Uterus (tissue), 4 donors: ENCODE data around the gene DMXL1. TPM values are rescaled to one million over a fixed set of nuclear protein-coding genes. Genes with fewer than 3 reads are reported as not detected.

Source experiments
- DNase-seq, 2 donors: peaks; one replicate each; pipeline ENCODE4 v3.0.0-alpha.2; 2019 to 2020
- H3K27ac ChIP-seq, 2 donors: fragments of 200-600 bp; sonication (generic); 1 replicate in 1 of 2; 2 replicates in 1 of 2; pipeline ENCODE4 v1.5.1; 2016 to 2018
- H3K27me3 ChIP-seq, 2 donors: fragments of 200-600 bp; sonication (generic); one replicate each; pipeline ENCODE4 v1.5.1; 2018 to 2019; ENCODE audit warnings: control low read depth in 1 of 2
- H3K36me3 ChIP-seq, 2 donors: fragments of 200-600 bp; sonication (generic); one replicate each; pipeline ENCODE4 v1.5.1; 2019; ENCODE audit warnings: control low read depth in 1 of 2
- H3K4me1 ChIP-seq, 2 donors: fragments of 200-600 bp; sonication (generic); one replicate each; pipeline ENCODE4 v1.5.1; 2018 to 2019; ENCODE audit warnings: control low read depth in 1 of 2
- H3K4me3 ChIP-seq, 2 donors: fragments of 200-600 bp; sonication (generic); 1 replicate in 1 of 2; 2 replicates in 1 of 2; pipeline ENCODE4 v1.5.1; 2018 to 2019; ENCODE audit warnings: mild to moderate bottlenecking in 1 of 2
- H3K9me3 ChIP-seq, 2 donors: fragments of 200-600 bp; sonication (generic); one replicate each; pipeline ENCODE4 v1.5.1; 2019; ENCODE audit warnings: control low read depth in 1 of 2
- POLR2A ChIP-seq, 2 donors: fragments of 450-650 bp; IDR thresholded peaks; one replicate each; pipeline ENCODE4 v1.6.1; 2016; ENCODE audit warnings: antibody characterized with exemption in 2 of 2, mild to moderate bottlenecking in 1 of 2, moderate library complexity in 1 of 2
- intact Hi-C: fragments of 100-400 bp; cut with DNase I; formaldehyde crosslinking; loops from one replicate; pipeline ENCODE4 v1.15.1; 2023; ENCODE audit warnings: low total_unique reads
- total RNA-seq, 4 donors: library from RNA; depleted of rRNA in 3 of 4; stranded (reverse); fragments of >200 nt in 3 of 4; gene quantifications; one replicate each; pipeline versions ENCODE4 v1.1.0 to v1.2.4, GENCODE V29; 2014 to 2023
- TF ChIP-seq, protein P1 (sequence below), 4 experiments: fragments of 200-600 bp in 2 of 4; fragments of 450-650 bp in 2 of 4; sonication (generic) in 2 of 4; IDR thresholded peaks; one replicate each; pipeline ENCODE4 v1.5.1; 2016 to 2019; ENCODE audit warnings: antibody characterized with exemption in 4 of 4, mild to moderate bottlenecking in 2 of 4, moderate library complexity in 1 of 4
- donor health status: DM: yes; HTN: yes; CAD: no.

DMXL1 gene
- total RNA-seq, 4 donors from 2014 or later = 24.4 to 119 (median 56.1) TPM

DNA sequence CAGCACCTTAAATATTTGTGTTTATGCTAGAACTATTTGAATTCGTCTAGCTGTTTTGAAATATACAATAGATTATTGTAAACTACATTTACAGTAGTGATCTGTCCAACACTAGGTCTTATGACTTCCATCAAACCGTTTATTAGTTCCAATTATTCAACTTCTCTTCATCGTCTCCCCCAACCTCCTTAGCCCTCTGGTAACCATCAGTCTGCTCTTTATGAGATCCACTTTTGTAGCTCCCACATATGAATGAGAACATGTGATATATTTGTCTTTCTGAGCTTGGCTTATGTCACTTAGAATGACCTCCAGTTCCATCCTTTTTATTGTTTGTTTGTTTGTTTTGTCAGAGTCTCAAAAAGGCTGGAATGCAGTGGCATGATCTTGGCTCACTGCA lies 11.8 kb downstream of the DMXL1 start:
- Histone ChIP-seq H3K27me3 (no peaks in the 10 kb centered on the region), H3K9me3 (no peaks in the 10 kb centered on the region), H3K4me3 (no peak overlapping the region), H3K4me1 (no peaks in the 10 kb centered on the region), H3K27ac (no peak overlapping the region), H3K36me3 (no peaks in the 10 kb centered on the region)
- TF ChIP-seq, protein P1, sequence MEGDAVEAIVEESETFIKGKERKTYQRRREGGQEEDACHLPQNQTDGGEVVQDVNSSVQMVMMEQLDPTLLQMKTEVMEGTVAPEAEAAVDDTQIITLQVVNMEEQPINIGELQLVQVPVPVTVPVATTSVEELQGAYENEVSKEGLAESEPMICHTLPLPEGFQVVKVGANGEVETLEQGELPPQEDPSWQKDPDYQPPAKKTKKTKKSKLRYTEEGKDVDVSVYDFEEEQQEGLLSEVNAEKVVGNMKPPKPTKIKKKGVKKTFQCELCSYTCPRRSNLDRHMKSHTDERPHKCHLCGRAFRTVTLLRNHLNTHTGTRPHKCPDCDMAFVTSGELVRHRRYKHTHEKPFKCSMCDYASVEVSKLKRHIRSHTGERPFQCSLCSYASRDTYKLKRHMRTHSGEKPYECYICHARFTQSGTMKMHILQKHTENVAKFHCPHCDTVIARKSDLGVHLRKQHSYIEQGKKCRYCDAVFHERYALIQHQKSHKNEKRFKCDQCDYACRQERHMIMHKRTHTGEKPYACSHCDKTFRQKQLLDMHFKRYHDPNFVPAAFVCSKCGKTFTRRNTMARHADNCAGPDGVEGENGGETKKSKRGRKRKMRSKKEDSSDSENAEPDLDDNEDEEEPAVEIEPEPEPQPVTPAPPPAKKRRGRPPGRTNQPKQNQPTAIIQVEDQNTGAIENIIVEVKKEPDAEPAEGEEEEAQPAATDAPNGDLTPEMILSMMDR (IDR thresholded peaks at IDR 0.05) = no peak
- TF ChIP-seq POLR2A (IDR thresholded peaks at IDR 0.05) = no peak
- no peak for DNase-seq
- intact Hi-C loops = no loop called here

DNA sequence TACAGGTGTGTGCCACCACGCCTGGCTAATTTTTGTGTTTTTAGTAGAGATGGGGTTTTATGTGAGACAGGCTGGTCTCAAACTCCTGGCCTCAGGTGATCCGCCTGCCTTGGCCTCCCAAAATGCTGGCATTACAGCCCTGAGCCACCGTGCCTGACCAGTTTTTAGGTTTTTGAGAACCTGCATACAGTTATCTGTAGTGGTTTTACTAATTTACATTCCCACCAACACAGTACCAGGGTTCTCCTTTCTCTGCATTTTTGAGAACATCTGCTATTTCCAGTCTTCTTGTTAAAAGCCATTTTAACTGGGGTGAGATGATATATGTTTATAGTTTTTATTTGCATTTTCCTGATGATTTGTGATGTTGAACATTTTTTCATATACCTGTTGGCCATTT lies 12.8 kb downstream of the DMXL1 start:
- no peak for DNase-seq
- H3K27me3 ChIP-seq = no peaks in the 10 kb centered on the region
- intact Hi-C loops = no loop called here
- H3K9me3 ChIP-seq = no peaks in the 10 kb centered on the region
- TF ChIP-seq, protein P1 (IDR thresholded peaks at IDR 0.05) = no peak
- no peak for TF ChIP-seq POLR2A (IDR thresholded peaks at IDR 0.05)
- no peak overlapping the region for H3K4me3 ChIP-seq
- no peak overlapping the region for H3K27ac ChIP-seq
- no peaks in the 10 kb centered on the region for H3K4me1 ChIP-seq
- H3K36me3 ChIP-seq = no peaks in the 10 kb centered on the region

- TF ChIP-seq POLR2A (IDR thresholded peaks at IDR 0.05) = no peak
- TF ChIP-seq, protein P1 (IDR thresholded peaks at IDR 0.05) = no peak
Measured at GRCh38 chr5:119088438-119088837, 17.6 kb downstream of the DMXL1 start.

DNA sequence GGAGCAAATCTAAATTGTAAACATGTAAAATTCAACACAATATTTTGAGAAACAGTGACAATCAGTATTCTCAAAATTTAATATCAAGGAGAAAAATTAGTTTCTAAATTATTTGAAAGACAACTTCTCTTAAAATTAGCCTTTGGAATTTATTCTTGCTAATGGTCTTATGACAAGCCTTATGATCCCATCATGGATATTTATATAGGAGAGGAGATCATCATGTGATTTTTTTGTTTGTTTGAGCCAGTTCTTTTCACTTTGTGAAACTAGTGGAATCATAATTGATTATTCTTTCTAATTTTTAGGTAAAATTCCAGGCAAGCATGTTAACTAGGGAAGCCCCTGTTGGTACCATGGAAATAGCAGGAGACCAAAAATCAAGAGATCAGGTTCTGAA lies 24.7 kb downstream of the DMXL1 start:
- intact Hi-C loops = no loop called here
- H3K27ac ChIP-seq = no peak overlapping the region
- no peaks in the 10 kb centered on the region for H3K27me3 ChIP-seq
- DNase-seq = no peak
- no peaks in the 10 kb centered on the region for H3K9me3 ChIP-seq
- TF ChIP-seq, protein P1 (IDR thresholded peaks at IDR 0.05) = no peak
- no peak for TF ChIP-seq POLR2A (IDR thresholded peaks at IDR 0.05)
- H3K4me3 ChIP-seq = no peak overlapping the region
- H3K4me1 ChIP-seq = no peaks in the 10 kb centered on the region
- no peaks in the 10 kb centered on the region for H3K36me3 ChIP-seq

More at GRCh38 chr5:119088438-119088837, 17.6 kb downstream of the DMXL1 start:
- DNase-seq = no peak
- no peaks in the 10 kb centered on the region for H3K36me3 ChIP-seq
- H3K27ac ChIP-seq = no peak overlapping the region
- intact Hi-C loops = no loop called here
- no peaks in the 10 kb centered on the region for H3K9me3 ChIP-seq
- H3K4me3 ChIP-seq = no peak overlapping the region
- H3K27me3 ChIP-seq = no peaks in the 10 kb centered on the region
- no peaks in the 10 kb centered on the region for H3K4me1 ChIP-seq

- no peak for DNase-seq
- H3K9me3 ChIP-seq = no peaks in the 10 kb centered on the region
- intact Hi-C loops = no loop called here
Measured at GRCh38 chr5:119105971-119106370, 35.1 kb downstream of the DMXL1 start.

More at GRCh38 chr5:119105971-119106370, 35.1 kb downstream of the DMXL1 start:
- H3K27me3 ChIP-seq = no peaks in the 10 kb centered on the region
- H3K36me3 ChIP-seq = no peaks in the 10 kb centered on the region
- no peaks in the 10 kb centered on the region for H3K4me1 ChIP-seq
- no peak overlapping the region for H3K27ac ChIP-seq
- TF ChIP-seq, protein P1 (IDR thresholded peaks at IDR 0.05) = no peak
- TF ChIP-seq POLR2A (IDR thresholded peaks at IDR 0.05) = no peak
- no peak overlapping the region for H3K4me3 ChIP-seq
